Left lung (tissue), 10 donors: ENCODE results near the gene EIF4B. TPM values are rescaled to one million over a fixed set of nuclear protein-coding genes. Genes with fewer than 3 reads are reported as not detected.
A peak's percentile ranks its signal among the peaks of the same experiment; 100 is the strongest.

Experiments used
- ATAC-seq: fragments of 200-7000 bp; cut with Tn5 transposase; one replicate; pipeline ENCODE4 v1.9.1; 2020; ENCODE audit warnings: moderate library complexity
- DNase-seq, 4 donors: peaks; one replicate each; pipeline ENCODE4 v3.0.0-alpha.2; 2013 to 2020
- H3K27ac ChIP-seq, 2 donors: fragments of 200-600 bp; sonication (generic) in 1 of 2; one replicate each; pipeline versions ENCODE4 v1.5.0 to v1.8.0; 2020 to 2021
- H3K27me3 ChIP-seq, 2 donors: fragments of 200-600 bp; sonication (generic) in 1 of 2; one replicate each; pipeline versions ENCODE4 v1.5.0 to v1.8.0; 2020 to 2021
- H3K36me3 ChIP-seq, 2 donors: fragments of 200-600 bp; sonication (generic) in 1 of 2; one replicate each; pipeline versions ENCODE4 v1.5.0 to v1.8.0; 2020 to 2021
- H3K4me1 ChIP-seq, 2 donors: fragments of 200-600 bp; one replicate each; pipeline ENCODE4 v1.8.0; 2021
- H3K4me3 ChIP-seq, 2 donors: fragments of 200-600 bp; sonication (generic) in 1 of 2; one replicate each; pipeline versions ENCODE4 v1.5.0 to v1.8.0; 2020 to 2021; ENCODE audit warnings: mild to moderate bottlenecking in 1 of 2
- H3K9me3 ChIP-seq, 2 donors: fragments of 200-600 bp; sonication (generic) in 1 of 2; one replicate each; pipeline versions ENCODE4 v1.5.0 to v1.8.0; 2020 to 2021
- CTCF ChIP-seq, 2 donors: fragments of 200-600 bp; sonication (generic) in 1 of 2; IDR thresholded peaks; one replicate each; pipeline versions ENCODE4 v1.5.0 to v1.8.0; 2021; ENCODE audit warnings: antibody characterized with exemption in 2 of 2
- intact Hi-C, 2 donors: fragments of 100-400 bp; cut with DNase I; formaldehyde crosslinking; loops; one replicate each; pipeline versions ENCODE4 v1.11.2 to v1.14.2; 2022
- polyA plus RNA-seq, 6 donors: library from polyadenylated mRNA; unstranded; fragments of 120-200 nt; gene quantifications; one replicate each; pipeline ENCODE4 v1.2.1, GENCODE V29; 2013; ENCODE audit not compliant: insufficient read length in 6 of 6
- total RNA-seq, 2 donors: library from RNA; stranded (reverse); fragmentation: NEBNext Ultra II Directional; extraction: Animal tissue kit (Norgen Biotek cat#: 25700); gene quantifications; one replicate each; pipeline ENCODE4 v1.2.1, GENCODE V29; 2021
- donor health status: DM: no; HTN: yes; CAD: no.
- donor health status: DM: no; HTN: no; CAD: no.

The EIF4B gene
- total and polyA plus RNA-seq, 8 donors: 326 to 581 (median 515) TPM

GRCh38 chr12:52975204-52975603, 31.1 kb upstream of the EIF4B start:
- Histone ChIP-seq H3K27ac (no peak overlapping the region), H3K4me1 (no peaks in the 10 kb centered on the region), H3K4me3 (no peak overlapping the region), H3K9me3 (no peaks in the 10 kb centered on the region), H3K27me3 (peaks cover 0 to 10% of the 10 kb centered on the region in 2 donors), H3K36me3 (no peaks in the 10 kb centered on the region)
- no peak for ATAC-seq
- TF ChIP-seq CTCF (IDR thresholded peaks at IDR 0.05): no peak
- DNase-seq: no peak
- intact Hi-C loops: loop anchor here in 1 of 2 donors (5.0 to 10.0 kb wide), 2 partner anchors 88 to 390 kb away; no protein-coding TSS in a partner anchor

- H3K27ac ChIP-seq: no peak overlapping the region
- H3K4me1 ChIP-seq: no peaks in the 10 kb centered on the region
- intact Hi-C loops: loop anchor here in 1 of 2 donors (5.0 to 10.0 kb wide), 2 partner anchors 89 to 391 kb away; no protein-coding TSS in a partner anchor
Measured at GRCh38 chr12:52975820-52976573, 30.3 kb upstream of the EIF4B start.

GRCh38 chr12:52976574-52977071, 29.6 kb upstream of the EIF4B start:
- no peak for ATAC-seq
- Histone ChIP-seq H3K9me3 (no peaks in the 10 kb centered on the region), H3K27me3 (peaks cover 0 to 10% of the 10 kb centered on the region in 2 donors), H3K27ac (no peak overlapping the region), H3K4me1 (no peaks in the 10 kb centered on the region), H3K36me3 (no peaks in the 10 kb centered on the region), H3K4me3 (no peak overlapping the region)
- intact Hi-C loops: loop anchor here in 1 of 2 donors (5.0 to 10.0 kb wide), 2 partner anchors 89 to 392 kb away; no protein-coding TSS in a partner anchor
- DNase-seq: peak in 1 of 4 donors; percentile 41
- no peak for TF ChIP-seq CTCF (IDR thresholded peaks at IDR 0.05)

More at GRCh38 chr12:52975820-52976573, 30.3 kb upstream of the EIF4B start:
- TF ChIP-seq CTCF (IDR thresholded peaks at IDR 0.05): no peak
- H3K9me3 ChIP-seq: no peaks in the 10 kb centered on the region
- DNase-seq (peak in 1 of 4 donors; percentile 41), ATAC-seq (peak; percentile 37)
- H3K27me3 ChIP-seq: peaks cover 0 to 10% of the 10 kb centered on the region in 2 donors
- H3K4me3 ChIP-seq: no peak overlapping the region
- no peaks in the 10 kb centered on the region for H3K36me3 ChIP-seq

- no peaks in the 10 kb centered on the region for H3K4me1 ChIP-seq
- H3K36me3 ChIP-seq: no peaks in the 10 kb centered on the region
- no peak for DNase-seq
- H3K4me3 ChIP-seq: no peak overlapping the region
- H3K27me3 ChIP-seq: peaks cover 0 to 10% of the 10 kb centered on the region in 2 donors
- H3K27ac ChIP-seq: no peak overlapping the region
- intact Hi-C loops: loop anchor here in 1 of 2 donors (5.0 to 10.0 kb wide), 2 partner anchors 90 to 392 kb away; no protein-coding TSS in a partner anchor
- TF ChIP-seq CTCF (IDR thresholded peaks at IDR 0.05): no peak
- no peaks in the 10 kb centered on the region for H3K9me3 ChIP-seq
- ATAC-seq: no peak
Measured at GRCh38 chr12:52977170-52977569, 29.1 kb upstream of the EIF4B start.

GRCh38 chr12:52980096-52980649, 26.1 kb upstream of the EIF4B start:
- Histone ChIP-seq H3K4me1 (no peaks in the 10 kb centered on the region), H3K9me3 (no peaks in the 10 kb centered on the region), H3K27me3 (peaks cover 0 to 10% of the 10 kb centered on the region in 2 donors), H3K4me3 (no peak overlapping the region), H3K27ac (no peak overlapping the region), H3K36me3 (no peaks in the 10 kb centered on the region)
- no peak for TF ChIP-seq CTCF (IDR thresholded peaks at IDR 0.05)
- intact Hi-C loops: loop anchor here in 1 of 2 donors (5.0 kb wide), 1 partner anchor 93 kb away; no protein-coding TSS in a partner anchor
- ATAC-seq: no peak
- DNase-seq: no peak
